ENCODE results near the gene FBXL7. TPM values are rescaled to one million over a fixed set of nuclear protein-coding genes. Genes with fewer than 3 reads are reported as not detected.

FBXL7 gene
- polyA plus RNA-seq, 1 donor from 2014 or later, result 0.24 TPM

DNA sequence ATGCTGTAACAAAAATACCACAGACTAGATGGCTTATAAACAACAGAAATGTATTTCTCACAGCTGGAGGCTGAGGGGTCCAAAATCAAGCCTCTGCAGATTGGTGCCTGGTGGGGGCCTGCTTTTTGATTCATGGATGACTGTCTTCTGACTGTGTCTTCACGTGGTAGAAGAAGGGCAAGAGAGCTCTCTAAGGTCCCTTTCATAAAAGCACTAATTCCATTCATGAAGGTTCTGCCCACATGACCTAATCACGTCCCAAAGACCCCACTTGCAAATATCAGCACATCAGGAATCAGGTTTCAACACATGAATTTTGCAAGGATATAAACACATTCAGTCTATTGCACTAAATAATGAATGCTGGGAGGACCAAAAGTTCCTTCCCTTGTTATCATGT, 401.2 kb downstream of the FBXL7 start:
- H4K20me1 ChIP-seq (ENCODE audit: insufficient read depth), result no peaks in the 10 kb centered on the region
- H3K36me3 ChIP-seq (ENCODE audit: insufficient read depth, low read length), result no peaks in the 10 kb centered on the region
- H3K9me2 ChIP-seq (ENCODE audit: insufficient read depth, low read length), result no peaks in the 10 kb centered on the region
- TF ChIP-seq TAF1 (IDR thresholded peaks at IDR 0.05; ENCODE audit: low read depth) (no peak), RAD21 (conservative IDR thresholded peaks at IDR 0.05) (no peak), POLR2AphosphoS5 (IDR thresholded peaks at IDR 0.05) (no peak), SMC3 (conservative IDR thresholded peaks at IDR 0.05; ENCODE audit: poor library complexity) (no peak), EZH2 (IDR thresholded peaks at IDR 0.05; ENCODE audit: borderline replicate concordance, insufficient read depth, low read length, poor library complexity, severe bottlenecking) (no peak), EP300 (conservative IDR thresholded peaks at IDR 0.05; ENCODE audit: poor library complexity, severe bottlenecking) (no peak)
- TF ChIP-seq, protein P1, sequence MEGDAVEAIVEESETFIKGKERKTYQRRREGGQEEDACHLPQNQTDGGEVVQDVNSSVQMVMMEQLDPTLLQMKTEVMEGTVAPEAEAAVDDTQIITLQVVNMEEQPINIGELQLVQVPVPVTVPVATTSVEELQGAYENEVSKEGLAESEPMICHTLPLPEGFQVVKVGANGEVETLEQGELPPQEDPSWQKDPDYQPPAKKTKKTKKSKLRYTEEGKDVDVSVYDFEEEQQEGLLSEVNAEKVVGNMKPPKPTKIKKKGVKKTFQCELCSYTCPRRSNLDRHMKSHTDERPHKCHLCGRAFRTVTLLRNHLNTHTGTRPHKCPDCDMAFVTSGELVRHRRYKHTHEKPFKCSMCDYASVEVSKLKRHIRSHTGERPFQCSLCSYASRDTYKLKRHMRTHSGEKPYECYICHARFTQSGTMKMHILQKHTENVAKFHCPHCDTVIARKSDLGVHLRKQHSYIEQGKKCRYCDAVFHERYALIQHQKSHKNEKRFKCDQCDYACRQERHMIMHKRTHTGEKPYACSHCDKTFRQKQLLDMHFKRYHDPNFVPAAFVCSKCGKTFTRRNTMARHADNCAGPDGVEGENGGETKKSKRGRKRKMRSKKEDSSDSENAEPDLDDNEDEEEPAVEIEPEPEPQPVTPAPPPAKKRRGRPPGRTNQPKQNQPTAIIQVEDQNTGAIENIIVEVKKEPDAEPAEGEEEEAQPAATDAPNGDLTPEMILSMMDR (IDR thresholded peaks at IDR 0.05; ENCODE audit: poor library complexity, severe bottlenecking), result no peak
- H3K9ac ChIP-seq (ENCODE audit: low read length), result no peak overlapping the region
- no peak overlapping the region for H2AFZ ChIP-seq (ENCODE audit: low read depth, low read length)
- H3K4me2 ChIP-seq (ENCODE audit: low read length), result no peak overlapping the region
- H3K9me3 ChIP-seq (ENCODE audit: low read length), result no peaks in the 10 kb centered on the region
- H3K27me3 ChIP-seq (ENCODE audit: insufficient read depth, low read depth, low read length), result no peaks in the 10 kb centered on the region
- no peak overlapping the region for H3K4me3 ChIP-seq (ENCODE audit: low read length)
- H3F3A ChIP-seq (ENCODE audit: insufficient read depth, low read length, poor library complexity, severe bottlenecking), result no peaks in the 10 kb centered on the region
- no peak overlapping the region for H3K27ac ChIP-seq (ENCODE audit: low read length)
- no peaks in the 10 kb centered on the region for H3K79me2 ChIP-seq (replicated peaks; ENCODE audit: insufficient read depth, low read length)

- H3K4me2 ChIP-seq (ENCODE audit: low read length), result no peak overlapping the region
- no peak overlapping the region for H3K4me3 ChIP-seq (ENCODE audit: low read length)
- no peaks in the 10 kb centered on the region for H3K9me3 ChIP-seq (ENCODE audit: low read length)
- H3K27me3 ChIP-seq (ENCODE audit: insufficient read depth, low read depth, low read length), result no peaks in the 10 kb centered on the region
- H3K9ac ChIP-seq (ENCODE audit: low read length), result no peak overlapping the region
- no peaks in the 10 kb centered on the region for H3K36me3 ChIP-seq (ENCODE audit: insufficient read depth, low read length)
- no peaks in the 10 kb centered on the region for H3K79me2 ChIP-seq (replicated peaks; ENCODE audit: insufficient read depth, low read length)
- no peak for TF ChIP-seq EZH2 (IDR thresholded peaks at IDR 0.05; ENCODE audit: borderline replicate concordance, insufficient read depth, low read length, poor library complexity, severe bottlenecking)
- TF ChIP-seq, protein P1 (IDR thresholded peaks at IDR 0.05; ENCODE audit: poor library complexity, severe bottlenecking), result no peak
- TF ChIP-seq, protein P2, sequence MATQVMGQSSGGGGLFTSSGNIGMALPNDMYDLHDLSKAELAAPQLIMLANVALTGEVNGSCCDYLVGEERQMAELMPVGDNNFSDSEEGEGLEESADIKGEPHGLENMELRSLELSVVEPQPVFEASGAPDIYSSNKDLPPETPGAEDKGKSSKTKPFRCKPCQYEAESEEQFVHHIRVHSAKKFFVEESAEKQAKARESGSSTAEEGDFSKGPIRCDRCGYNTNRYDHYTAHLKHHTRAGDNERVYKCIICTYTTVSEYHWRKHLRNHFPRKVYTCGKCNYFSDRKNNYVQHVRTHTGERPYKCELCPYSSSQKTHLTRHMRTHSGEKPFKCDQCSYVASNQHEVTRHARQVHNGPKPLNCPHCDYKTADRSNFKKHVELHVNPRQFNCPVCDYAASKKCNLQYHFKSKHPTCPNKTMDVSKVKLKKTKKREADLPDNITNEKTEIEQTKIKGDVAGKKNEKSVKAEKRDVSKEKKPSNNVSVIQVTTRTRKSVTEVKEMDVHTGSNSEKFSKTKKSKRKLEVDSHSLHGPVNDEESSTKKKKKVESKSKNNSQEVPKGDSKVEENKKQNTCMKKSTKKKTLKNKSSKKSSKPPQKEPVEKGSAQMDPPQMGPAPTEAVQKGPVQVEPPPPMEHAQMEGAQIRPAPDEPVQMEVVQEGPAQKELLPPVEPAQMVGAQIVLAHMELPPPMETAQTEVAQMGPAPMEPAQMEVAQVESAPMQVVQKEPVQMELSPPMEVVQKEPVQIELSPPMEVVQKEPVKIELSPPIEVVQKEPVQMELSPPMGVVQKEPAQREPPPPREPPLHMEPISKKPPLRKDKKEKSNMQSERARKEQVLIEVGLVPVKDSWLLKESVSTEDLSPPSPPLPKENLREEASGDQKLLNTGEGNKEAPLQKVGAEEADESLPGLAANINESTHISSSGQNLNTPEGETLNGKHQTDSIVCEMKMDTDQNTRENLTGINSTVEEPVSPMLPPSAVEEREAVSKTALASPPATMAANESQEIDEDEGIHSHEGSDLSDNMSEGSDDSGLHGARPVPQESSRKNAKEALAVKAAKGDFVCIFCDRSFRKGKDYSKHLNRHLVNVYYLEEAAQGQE (IDR thresholded peaks at IDR 0.05; ENCODE audit: borderline replicate concordance), result no peak
- TF ChIP-seq SMC3 (conservative IDR thresholded peaks at IDR 0.05; ENCODE audit: poor library complexity), result no peak
- no peak for TF ChIP-seq TAF1 (IDR thresholded peaks at IDR 0.05; ENCODE audit: low read depth)
- no peak for TF ChIP-seq RAD21 (conservative IDR thresholded peaks at IDR 0.05)
- TF ChIP-seq EP300 (conservative IDR thresholded peaks at IDR 0.05; ENCODE audit: poor library complexity, severe bottlenecking), result no peak
- no peak for TF ChIP-seq MXI1 (conservative IDR thresholded peaks at IDR 0.05; ENCODE audit: poor library complexity, severe bottlenecking)
- TF ChIP-seq POLR2AphosphoS5 (IDR thresholded peaks at IDR 0.05), result no peak
- H3K27ac ChIP-seq (ENCODE audit: low read length), result no peak overlapping the region
- H3K9me2 ChIP-seq (ENCODE audit: insufficient read depth, low read length), result no peaks in the 10 kb centered on the region
- no peak overlapping the region for H2AFZ ChIP-seq (ENCODE audit: low read depth, low read length)
- no peaks in the 10 kb centered on the region for H3F3A ChIP-seq (ENCODE audit: insufficient read depth, low read length, poor library complexity, severe bottlenecking)
- H4K20me1 ChIP-seq (ENCODE audit: insufficient read depth), result no peaks in the 10 kb centered on the region
These were observed 402.1 kb downstream of the FBXL7 start for GRCh38 chr5:15902066-15902465.
